Mesendoderm (in vitro differentiated cells): ENCODE measurements around the gene CD34.

Experiments
- DNase-seq: peaks from one replicate; pipeline ENCODE4 v3.0.0; 2013
- H2AK5ac ChIP-seq: 2 replicates; pipeline ENCODE4 v1.6.1; 2013; ENCODE audit warnings: low read length, inconsistent platforms
- H2BK120ac ChIP-seq: 2 replicates; pipeline ENCODE4 v1.6.1; 2013; ENCODE audit warnings: low read depth, mild to moderate bottlenecking, low read length, moderate library complexity, mixed read lengths
- H2BK15ac ChIP-seq: replicated peaks from 2 replicates; pipeline ENCODE4 v1.6.1; 2013; ENCODE audit warnings: low read depth, mild to moderate bottlenecking, moderate library complexity
- H2BK5ac ChIP-seq: 2 replicates; pipeline ENCODE4 v1.6.1; 2013; ENCODE audit warnings: low read length, inconsistent platforms
- H3K18ac ChIP-seq: 2 replicates; pipeline ENCODE4 v1.6.1; 2013; ENCODE audit warnings: mild to moderate bottlenecking, low read length, mixed read lengths
- H3K23ac ChIP-seq: one replicate; pipeline ENCODE4 v1.6.1; 2013; ENCODE audit warnings: low read length
- H3K27ac ChIP-seq: 2 replicates; pipeline ENCODE4 v1.5.1; 2013; ENCODE audit warnings: low read depth, mild to moderate bottlenecking, inconsistent platforms, low read length, moderate library complexity
- H3K27me3 ChIP-seq: 2 replicates; pipeline ENCODE4 v1.6.1; 2013; ENCODE audit warnings: low read length, control low read depth, mild to moderate bottlenecking, inconsistent platforms; ENCODE audit not compliant: insufficient read depth, poor library complexity
- H3K36me3 ChIP-seq: 2 replicates; pipeline ENCODE4 v1.6.1; 2013; ENCODE audit warnings: low read length, inconsistent platforms; ENCODE audit not compliant: control insufficient read depth, insufficient read depth
- H3K4ac ChIP-seq: one replicate; pipeline ENCODE4 v1.6.1; 2013; ENCODE audit warnings: low read depth, mild to moderate bottlenecking, low read length, moderate library complexity
- H3K4me1 ChIP-seq: 2 replicates; pipeline ENCODE4 v1.6.1; 2013; ENCODE audit warnings: low read depth, low read length, inconsistent platforms; ENCODE audit not compliant: control insufficient read depth
- H3K4me2 ChIP-seq: 2 replicates; pipeline ENCODE4 v1.6.1; 2013; ENCODE audit warnings: low read length
- H3K4me3 ChIP-seq: 2 replicates; pipeline ENCODE4 v1.5.1; 2013; ENCODE audit warnings: mild to moderate bottlenecking, low read length
- H3K56ac ChIP-seq: one replicate; pipeline ENCODE4 v1.6.1; 2013; ENCODE audit warnings: low read length
- H3K79me1 ChIP-seq: 2 replicates; pipeline ENCODE4 v1.6.1; 2013; ENCODE audit warnings: low read length, inconsistent platforms
- H3K79me2 ChIP-seq: 2 replicates; pipeline ENCODE4 v1.6.1; 2013; ENCODE audit warnings: mild to moderate bottlenecking, low read length; ENCODE audit not compliant: control insufficient read depth, insufficient read depth
- H3K9ac ChIP-seq: 2 replicates; pipeline ENCODE4 v1.6.1; 2013; ENCODE audit warnings: low read length, inconsistent platforms
- H4K5ac ChIP-seq: one replicate; pipeline ENCODE4 v1.6.1; 2013; ENCODE audit warnings: low read length
- H4K8ac ChIP-seq: one replicate; pipeline ENCODE4 v1.6.1; 2013; ENCODE audit warnings: low read depth, mild to moderate bottlenecking, control low read depth, low read length, moderate library complexity
- WGBS: extraction: QIAGEN DNeasy Blood & Tissue Kit; methylation state at CpG from one replicate; pipeline ENCODE4 v1.1.7; 2013; ENCODE audit warnings: low lambda C conversion rate, missing lambda C conversion rate; ENCODE audit not compliant: insufficient coverage; ENCODE audit errors: extremely low coverage; 5-methylcytosine and 5-hydroxymethylcytosine counted together

The CD34 gene

GRCh38 chr1:207866471-207867135, 44.3 kb downstream of the CD34 start:
- no peak overlapping the region for H4K8ac ChIP-seq
- no peaks in the 10 kb centered on the region for H3K27me3 ChIP-seq
- no peak overlapping the region for H2BK5ac ChIP-seq
- DNase-seq: no peak
- H3K79me1 ChIP-seq: no peaks in the 10 kb centered on the region
- H3K36me3 ChIP-seq: no peaks in the 10 kb centered on the region
- H2AK5ac ChIP-seq: no peak overlapping the region
- no peak overlapping the region for H3K9ac ChIP-seq
- H3K18ac ChIP-seq: no peak overlapping the region
- no peak overlapping the region for H3K23ac ChIP-seq
- H3K4me3 ChIP-seq: no peak overlapping the region
- H4K5ac ChIP-seq: no peak overlapping the region
- peaks cover 2% of the 10 kb centered on the region for H3K4me1 ChIP-seq
- H3K4me2 ChIP-seq: no peak overlapping the region
- H2BK120ac ChIP-seq: no peak overlapping the region
- no CpG with 5 or more reads among the region's 9 CpGs for WGBS
- H3K4ac ChIP-seq: no peak overlapping the region
- no peak overlapping the region for H3K27ac ChIP-seq
- no peak overlapping the region for H2BK15ac ChIP-seq
- H3K56ac ChIP-seq: no peak overlapping the region
- no peaks in the 10 kb centered on the region for H3K79me2 ChIP-seq

- Histone ChIP-seq H2BK5ac (no peak overlapping the region), H3K27ac (no peak overlapping the region), H3K18ac (no peak overlapping the region), H2BK120ac (no peak overlapping the region), H3K4me1 (peaks cover 2% of the 10 kb centered on the region), H3K4me3 (no peak overlapping the region), H3K4me2 (no peak overlapping the region), H3K56ac (no peak overlapping the region), H3K4ac (no peak overlapping the region), H4K5ac (no peak overlapping the region), H3K27me3 (no peaks in the 10 kb centered on the region), H3K23ac (no peak overlapping the region), H4K8ac (no peak overlapping the region), H3K79me1 (no peaks in the 10 kb centered on the region), H3K9ac (no peak overlapping the region), H3K36me3 (no peaks in the 10 kb centered on the region), H3K79me2 (no peaks in the 10 kb centered on the region), H2AK5ac (no peak overlapping the region), H2BK15ac (no peak overlapping the region)
- no CpG with 5 or more reads among the region's 8 CpGs for WGBS
- no peak for DNase-seq
Observed at GRCh38 chr1:207863893-207864535, 46.9 kb downstream of the CD34 start.

- Histone ChIP-seq H3K36me3 (no peaks in the 10 kb centered on the region), H4K5ac (no peak overlapping the region), H3K4me2 (no peak overlapping the region), H2BK120ac (no peak overlapping the region), H4K8ac (no peak overlapping the region), H3K9ac (no peak overlapping the region), H2AK5ac (no peak overlapping the region), H3K18ac (no peak overlapping the region), H3K27ac (no peak overlapping the region), H3K4ac (no peak overlapping the region), H3K23ac (no peak overlapping the region), H3K56ac (no peak overlapping the region), H3K79me1 (no peaks in the 10 kb centered on the region), H3K27me3 (no peaks in the 10 kb centered on the region), H2BK15ac (no peak overlapping the region), H2BK5ac (no peak overlapping the region), H3K79me2 (no peaks in the 10 kb centered on the region), H3K4me3 (no peak overlapping the region), H3K4me1 (peaks cover 2% of the 10 kb centered on the region)
- no peak for DNase-seq
- no CpG with 5 or more reads among the region's 2 CpGs for WGBS
Observed at GRCh38 chr1:207862241-207862787, 48.6 kb downstream of the CD34 start.

- Histone ChIP-seq H2AK5ac (no peak overlapping the region), H3K27me3 (no peaks in the 10 kb centered on the region), H3K79me2 (no peaks in the 10 kb centered on the region), H3K4ac (no peak overlapping the region), H2BK15ac (no peak overlapping the region), H3K79me1 (no peaks in the 10 kb centered on the region), H2BK120ac (no peak overlapping the region), H4K5ac (no peak overlapping the region), H3K56ac (no peak overlapping the region), H3K4me2 (no peak overlapping the region), H2BK5ac (no peak overlapping the region), H4K8ac (no peak overlapping the region), H3K36me3 (no peaks in the 10 kb centered on the region), H3K18ac (no peak overlapping the region), H3K4me1 (peaks cover 2% of the 10 kb centered on the region), H3K27ac (no peak overlapping the region), H3K23ac (no peak overlapping the region), H3K9ac (no peak overlapping the region), H3K4me3 (no peak overlapping the region)
- no CpG with 5 or more reads among the region's 9 CpGs for WGBS
- no peak for DNase-seq
Observed at GRCh38 chr1:207861442-207862177, 49.3 kb downstream of the CD34 start.

GRCh38 chr1:207860531-207860930, 50.4 kb downstream of the CD34 start:
- Histone ChIP-seq H3K4me3 (no peak overlapping the region), H2BK120ac (no peak overlapping the region), H3K18ac (no peak overlapping the region), H3K9ac (no peak overlapping the region), H3K4me1 (no peaks in the 10 kb centered on the region), H2BK15ac (no peak overlapping the region), H2AK5ac (no peak overlapping the region), H3K4me2 (no peak overlapping the region), H4K8ac (no peak overlapping the region), H3K27ac (no peak overlapping the region), H3K79me1 (no peaks in the 10 kb centered on the region), H3K23ac (no peak overlapping the region), H3K56ac (no peak overlapping the region), H4K5ac (no peak overlapping the region), H3K36me3 (no peaks in the 10 kb centered on the region), H3K79me2 (no peaks in the 10 kb centered on the region), H3K27me3 (no peaks in the 10 kb centered on the region), H3K4ac (no peak overlapping the region), H2BK5ac (no peak overlapping the region)
- WGBS: no CpG with 5 or more reads among the region's 5 CpGs
- no peak for DNase-seq
